C4-2B (cell line): ENCODE results near the gene MORF4L2.

Source experiments
- H3K27ac ChIP-seq: fragments of 450-650 bp; 2 replicates; pipeline ENCODE4 v1.5.1; 2017
- CTCF ChIP-seq: fragments of 450-650 bp; conservative IDR thresholded peaks from 2 replicates; pipeline ENCODE4 v1.5.1; 2017; ENCODE audit warnings: mild to moderate bottlenecking
- ZFX ChIP-seq: fragments of 450-650 bp; IDR thresholded peaks from 2 replicates; pipeline ENCODE4 v1.6.1; 2017

The MORF4L2 gene

DNA sequence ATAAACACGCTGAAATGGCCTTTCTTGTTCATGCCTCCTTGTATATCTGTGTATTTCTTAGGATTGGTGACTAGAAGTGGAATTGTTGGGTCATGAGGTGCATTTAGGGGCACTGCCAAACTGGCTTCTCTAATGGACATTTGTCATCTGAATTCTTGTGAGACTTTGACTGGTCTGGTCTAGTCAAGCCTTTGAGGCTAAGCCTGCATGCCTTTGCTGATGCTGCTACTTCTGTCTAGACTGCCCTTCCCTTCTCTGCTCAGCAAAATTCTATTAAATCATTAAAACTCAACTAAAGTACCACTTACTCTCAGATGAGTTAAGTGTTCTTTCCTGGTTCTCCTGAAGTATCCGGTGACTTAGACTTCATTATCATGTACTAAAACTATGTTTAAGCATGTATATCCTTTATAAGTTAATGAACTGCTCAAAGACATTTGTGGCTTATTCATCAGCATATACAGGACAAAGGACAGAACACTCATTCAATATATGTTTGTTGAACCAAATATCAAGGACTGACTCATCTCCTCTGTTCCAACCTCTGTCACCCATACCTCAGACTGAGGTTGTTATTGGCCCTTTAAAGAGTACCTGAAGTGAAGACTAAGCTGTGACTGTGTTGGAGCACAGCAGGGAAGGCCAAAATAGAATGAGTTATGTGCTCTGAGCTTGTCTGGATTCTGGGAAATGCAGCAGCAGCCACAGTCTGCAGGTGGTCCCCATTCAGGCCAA is 48.7 kb downstream of the MORF4L2 start:
- TF ChIP-seq CTCF (no peak), ZFX (no peak)
- no peak overlapping the region for H3K27ac ChIP-seq

DNA sequence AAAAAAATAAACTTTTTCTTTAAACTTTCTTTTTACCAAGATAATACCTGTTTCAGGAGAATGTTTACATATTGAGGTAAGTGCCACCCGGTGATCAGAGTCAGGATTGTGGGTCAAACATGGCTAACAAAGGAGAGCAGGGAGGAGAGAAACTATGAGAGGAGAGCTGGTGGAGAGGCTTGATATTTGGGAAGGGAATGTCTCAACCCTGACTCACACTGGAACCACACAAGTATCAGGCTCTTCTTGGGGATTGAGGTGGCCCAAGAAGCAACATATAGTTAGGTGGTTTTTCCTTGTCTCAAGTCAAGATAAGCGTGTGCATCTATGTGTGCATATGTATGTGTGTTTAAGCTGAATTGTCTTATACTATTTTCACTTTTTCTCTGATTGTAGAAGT is 51.1 kb downstream of the MORF4L2 start:
- no peak overlapping the region for H3K27ac ChIP-seq
- no peak for TF ChIP-seq ZFX
- no peak for TF ChIP-seq CTCF

DNA sequence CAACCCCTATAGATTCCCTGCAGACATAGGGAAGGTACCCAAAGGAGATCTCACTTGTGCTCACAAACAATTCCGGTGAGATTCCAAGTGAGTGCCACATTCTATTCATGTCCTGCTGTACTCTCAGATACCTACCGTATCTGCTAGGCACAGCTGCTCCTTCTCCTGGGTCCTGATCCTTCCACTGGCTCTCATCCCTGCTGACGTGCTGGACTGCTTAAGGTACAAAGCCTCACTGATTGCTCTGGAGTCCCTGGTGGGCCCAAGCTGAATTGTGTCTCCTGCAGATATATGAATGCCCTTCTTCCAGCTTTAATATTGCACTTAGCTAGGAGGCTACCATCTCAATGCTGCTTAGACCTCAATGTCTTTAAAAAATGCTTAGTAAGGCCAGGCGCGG is 55.4 kb downstream of the MORF4L2 start:
- TF ChIP-seq CTCF (no peak), ZFX (no peak)
- H3K27ac ChIP-seq: no peak overlapping the region

GRCh38 chrX:103630171-103630511 is 56.4 kb downstream of the MORF4L2 start:
- TF ChIP-seq CTCF (peak; percentile 31), ZFX (no peak)
- peak overlapping the region; percentile 81 for H3K27ac ChIP-seq

DNA sequence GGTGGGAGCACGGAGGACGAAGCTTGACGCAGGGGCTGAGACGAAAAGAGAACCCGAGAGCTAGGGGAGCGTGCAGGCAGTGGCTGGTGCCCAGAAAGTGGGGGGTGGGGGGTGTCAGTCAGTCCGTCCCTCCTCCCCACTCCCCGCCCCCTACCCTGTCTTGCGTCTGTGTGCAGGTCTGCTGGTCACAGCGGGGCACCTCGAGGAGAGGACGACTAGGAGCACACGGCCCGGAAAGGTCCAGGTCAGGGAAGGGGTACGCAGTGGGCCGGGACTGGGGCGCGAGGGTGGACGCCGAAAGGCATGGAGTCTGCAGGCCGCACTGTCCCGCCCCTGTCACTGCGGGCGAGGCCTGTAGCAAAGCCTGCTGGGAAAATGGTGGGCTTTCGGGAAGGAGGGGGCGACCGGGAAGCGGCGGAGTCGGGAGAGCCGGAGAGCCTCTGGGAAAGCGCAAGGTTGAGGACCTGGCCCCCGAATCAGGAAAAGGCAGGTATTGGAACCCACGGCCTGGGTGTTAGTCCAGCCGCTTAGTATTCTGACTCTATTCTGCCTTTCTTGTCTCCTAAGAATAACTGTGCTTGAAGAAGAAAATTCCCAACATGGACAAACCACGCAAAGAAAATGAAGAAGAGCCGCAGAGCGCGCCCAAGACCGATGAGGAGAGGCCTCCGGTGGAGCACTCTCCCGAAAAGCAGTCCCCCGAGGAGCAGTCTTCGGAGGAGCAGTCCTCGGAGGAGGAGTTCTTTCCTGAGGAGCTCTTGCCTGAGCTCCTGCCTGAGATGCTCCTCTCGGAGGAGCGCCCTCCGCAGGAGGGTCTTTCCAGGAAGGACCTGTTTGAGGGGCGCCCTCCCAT is 57.0 kb downstream of the MORF4L2 start:
- peak overlapping the region; percentile 81 for H3K27ac ChIP-seq
- TF ChIP-seq ZFX (peak; percentile 76), CTCF (peak; percentile 52)

DNA sequence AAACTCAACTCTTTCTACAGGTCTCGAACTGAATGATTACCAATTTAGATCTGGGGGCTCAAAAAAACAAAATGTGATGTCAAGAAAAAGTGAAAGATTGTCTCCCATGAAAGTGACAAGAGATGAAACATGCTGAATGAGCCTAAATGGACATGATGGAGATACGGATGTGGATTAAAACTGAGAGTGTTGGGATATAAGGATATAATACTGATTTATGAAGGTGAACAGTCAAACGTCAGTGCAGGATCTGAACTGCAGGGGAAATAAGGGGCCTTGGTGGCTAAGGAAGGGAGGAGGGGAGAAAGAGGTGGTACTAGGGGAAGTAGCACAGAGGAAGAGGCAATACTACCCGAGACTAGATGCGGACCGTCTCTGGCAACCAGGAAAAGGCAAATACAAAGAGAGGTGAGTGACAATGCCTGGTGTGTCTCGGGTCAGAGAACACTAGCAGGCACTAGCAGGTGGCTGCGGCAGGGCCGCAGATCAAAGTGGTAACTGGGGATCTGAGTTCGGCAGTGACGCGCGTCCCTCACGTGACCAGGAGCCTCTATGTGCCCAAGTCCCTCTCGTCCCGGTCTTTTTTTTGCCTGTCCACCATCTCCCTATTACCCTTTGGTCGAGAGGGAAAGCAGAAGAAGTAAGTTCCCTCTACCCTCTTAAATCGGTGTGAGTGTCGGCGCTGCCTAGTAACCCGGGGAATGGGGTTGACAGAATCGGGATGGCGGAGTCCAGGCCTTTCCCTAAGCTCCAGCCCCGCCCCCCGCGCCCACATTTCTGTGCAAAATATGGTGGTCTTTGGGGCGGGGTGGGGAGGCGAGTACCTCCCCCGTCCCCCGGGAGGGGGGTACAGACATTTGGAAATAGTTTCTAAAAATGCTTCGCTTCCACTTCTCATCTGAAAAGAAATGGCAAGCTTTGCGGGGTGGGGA is 57.8 kb downstream of the MORF4L2 start, which contains the start of gene TCEAL1:
Gene TCEAL1 (plus strand): TSS at position 590 of the 932 bp plus-strand sequence. CDS start 942 bp downstream, outside the sequence.
- TF ChIP-seq CTCF: no peak
- TF ChIP-seq ZFX: no peak
- H3K27ac ChIP-seq: peak within 1 kb of the TSS; percentile 81
